GM21737 (cell line): ENCODE data around the gene BRD3OS.

Experiments used
- ATAC-seq: cut with Tn5 transposase; IDR thresholded peaks from one replicate; pipeline ENCODE4 v1.9.1; 2021; ENCODE audit warnings: mild to moderate bottlenecking, moderate library complexity; ENCODE audit not compliant: unreplicated experiment

Gene BRD3OS

DNA sequence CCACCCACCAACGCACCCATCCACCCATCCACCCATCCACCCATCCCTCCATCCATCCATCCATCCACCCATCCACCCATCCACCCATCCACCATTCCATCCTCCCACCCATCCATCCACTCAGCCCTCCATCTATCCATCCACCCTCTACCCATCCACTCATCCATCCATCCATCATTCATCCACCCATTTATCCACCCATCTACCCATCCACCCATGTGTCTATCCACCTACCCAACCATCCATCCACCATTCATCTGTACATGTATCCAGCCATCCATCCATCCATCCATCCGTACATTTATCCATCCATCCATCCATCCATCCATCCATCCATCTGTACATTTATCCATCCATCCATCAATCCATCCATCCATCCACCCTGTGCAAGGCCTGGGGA lies 22.0 kb upstream of the BRD3OS start:
- no peak for ATAC-seq

DNA sequence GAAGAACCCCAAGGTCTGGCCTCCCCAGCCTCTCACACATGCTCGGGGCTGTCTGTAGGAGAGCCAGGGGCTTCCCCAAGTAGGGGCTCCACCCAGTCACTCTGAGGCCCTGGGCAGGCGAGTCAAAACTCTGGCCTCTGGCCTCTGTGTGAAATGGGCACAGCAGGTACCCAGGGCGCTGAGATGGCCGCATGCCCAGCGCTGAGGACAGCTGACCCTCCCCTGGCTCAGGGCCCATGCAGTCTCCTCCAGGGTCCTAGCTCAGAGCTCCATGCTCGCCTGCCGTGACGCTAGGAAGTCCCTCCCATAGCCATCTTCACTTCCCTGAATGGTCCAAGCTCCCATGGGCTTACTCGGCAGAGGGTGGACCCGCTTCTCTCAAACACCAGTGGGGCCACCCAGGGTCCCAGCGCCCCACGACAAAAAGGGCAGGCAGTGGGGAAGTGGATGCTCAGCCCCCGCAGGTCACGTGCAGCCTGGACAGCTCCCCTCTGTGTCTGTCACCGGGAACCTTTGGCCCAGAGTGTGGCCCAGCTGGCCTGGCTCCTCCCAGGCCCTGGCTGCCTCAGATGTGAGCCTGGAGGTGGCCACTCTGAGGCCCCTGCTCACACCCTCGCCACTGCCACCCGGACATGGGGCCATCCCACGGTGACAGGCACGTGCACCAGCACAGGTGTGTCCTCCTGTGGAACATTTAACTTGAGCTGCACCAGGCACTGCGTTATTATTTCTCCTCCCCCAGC lies 21.0 kb upstream of the BRD3OS start:
- ATAC-seq: no peak

GRCh38 chr9:134004881-134005280 lies 20.4 kb upstream of the BRD3OS start:
- no peak for ATAC-seq

GRCh38 chr9:134005381-134005780 lies 19.9 kb upstream of the BRD3OS start:
- no peak for ATAC-seq

DNA sequence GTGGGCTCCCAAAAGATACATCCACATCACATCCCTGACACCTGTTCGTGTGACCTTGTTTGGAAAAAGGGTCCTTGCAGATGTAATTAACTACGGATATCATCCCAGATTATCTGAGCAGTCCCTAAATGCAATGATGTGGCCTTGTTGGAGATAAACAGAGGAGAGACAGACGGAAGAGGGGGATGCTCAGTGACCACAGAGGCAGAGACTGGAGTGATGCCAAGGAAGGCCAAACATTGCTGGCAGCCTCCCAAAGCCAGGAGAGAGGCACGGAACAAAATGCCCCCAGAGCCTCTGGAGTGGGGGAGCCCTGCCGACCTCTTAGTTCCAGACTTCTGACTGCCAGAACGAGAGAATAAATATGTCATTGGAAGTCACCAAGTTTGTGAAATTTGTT lies 18.1 kb upstream of the BRD3OS start:
- ATAC-seq: no peak

DNA sequence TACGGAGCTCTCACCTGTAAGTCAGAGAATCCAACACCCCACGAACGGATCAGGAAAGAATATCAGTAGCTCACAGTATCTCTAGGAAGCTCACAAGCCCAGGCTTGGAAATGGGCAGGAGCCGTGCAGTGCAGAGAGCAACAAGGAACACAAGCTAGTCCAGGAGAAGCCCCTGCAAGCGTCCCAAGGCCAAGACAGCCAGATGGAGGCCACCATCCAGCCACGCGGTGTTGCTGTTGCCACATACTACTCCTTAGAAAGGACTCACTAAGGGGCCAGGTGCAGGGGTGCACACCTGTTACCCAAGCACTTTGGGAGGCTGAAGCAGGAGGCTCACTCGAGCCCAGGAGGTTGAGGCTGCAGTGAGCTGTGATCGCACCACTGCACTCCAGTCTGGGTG lies 17.7 kb upstream of the BRD3OS start:
- no peak for ATAC-seq

DNA sequence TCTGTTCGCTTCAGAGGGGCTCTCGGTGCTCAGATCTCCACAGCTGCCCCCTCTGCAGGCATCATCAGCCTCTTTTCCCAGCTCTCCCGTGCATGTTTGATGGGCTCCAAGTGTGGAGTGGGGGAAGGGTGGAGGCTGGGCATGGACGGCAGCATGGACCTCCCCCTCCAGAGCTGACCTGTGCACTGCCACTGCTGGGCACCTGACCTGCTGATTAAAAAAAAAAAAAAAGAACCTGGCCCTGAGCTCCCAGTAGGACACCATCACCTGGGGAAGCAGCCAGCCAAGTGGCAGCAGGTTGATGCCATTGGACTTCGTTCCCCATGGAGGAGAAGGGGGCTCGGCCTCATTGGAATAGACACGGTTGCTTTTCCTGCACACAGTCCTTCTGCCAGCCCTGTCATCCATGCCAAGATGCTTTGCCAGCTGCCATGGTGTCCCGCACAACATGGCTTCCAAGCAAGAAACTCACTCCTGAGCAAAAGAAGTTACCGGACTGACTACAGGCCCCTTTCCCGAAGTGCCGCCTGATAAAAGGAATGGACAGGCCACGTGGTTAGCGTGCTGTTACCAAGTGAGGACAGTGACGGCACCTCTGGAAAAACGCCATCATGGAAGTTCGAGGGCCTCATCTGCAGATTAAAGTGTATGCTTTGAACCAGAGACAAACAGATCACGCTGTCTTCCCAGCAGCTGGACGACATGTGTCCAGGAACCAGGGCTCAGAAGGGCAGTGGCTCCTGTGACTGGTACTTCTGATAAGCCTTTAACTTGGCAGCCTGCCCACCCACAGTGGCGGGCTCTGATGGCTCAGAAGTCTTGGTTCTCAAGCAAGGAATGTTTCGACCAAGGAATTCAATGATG lies 14.7 kb upstream of the BRD3OS start:
- no peak for ATAC-seq

- ATAC-seq: no peak
These were observed 13.9 kb upstream of the BRD3OS start for GRCh38 chr9:134011401-134011800.

GRCh38 chr9:134014946-134015345 lies 10.3 kb upstream of the BRD3OS start:
- ATAC-seq: no peak

- no peak for ATAC-seq
These were observed 978 bp upstream of the BRD3OS start for GRCh38 chr9:134024214-134024792.

DNA sequence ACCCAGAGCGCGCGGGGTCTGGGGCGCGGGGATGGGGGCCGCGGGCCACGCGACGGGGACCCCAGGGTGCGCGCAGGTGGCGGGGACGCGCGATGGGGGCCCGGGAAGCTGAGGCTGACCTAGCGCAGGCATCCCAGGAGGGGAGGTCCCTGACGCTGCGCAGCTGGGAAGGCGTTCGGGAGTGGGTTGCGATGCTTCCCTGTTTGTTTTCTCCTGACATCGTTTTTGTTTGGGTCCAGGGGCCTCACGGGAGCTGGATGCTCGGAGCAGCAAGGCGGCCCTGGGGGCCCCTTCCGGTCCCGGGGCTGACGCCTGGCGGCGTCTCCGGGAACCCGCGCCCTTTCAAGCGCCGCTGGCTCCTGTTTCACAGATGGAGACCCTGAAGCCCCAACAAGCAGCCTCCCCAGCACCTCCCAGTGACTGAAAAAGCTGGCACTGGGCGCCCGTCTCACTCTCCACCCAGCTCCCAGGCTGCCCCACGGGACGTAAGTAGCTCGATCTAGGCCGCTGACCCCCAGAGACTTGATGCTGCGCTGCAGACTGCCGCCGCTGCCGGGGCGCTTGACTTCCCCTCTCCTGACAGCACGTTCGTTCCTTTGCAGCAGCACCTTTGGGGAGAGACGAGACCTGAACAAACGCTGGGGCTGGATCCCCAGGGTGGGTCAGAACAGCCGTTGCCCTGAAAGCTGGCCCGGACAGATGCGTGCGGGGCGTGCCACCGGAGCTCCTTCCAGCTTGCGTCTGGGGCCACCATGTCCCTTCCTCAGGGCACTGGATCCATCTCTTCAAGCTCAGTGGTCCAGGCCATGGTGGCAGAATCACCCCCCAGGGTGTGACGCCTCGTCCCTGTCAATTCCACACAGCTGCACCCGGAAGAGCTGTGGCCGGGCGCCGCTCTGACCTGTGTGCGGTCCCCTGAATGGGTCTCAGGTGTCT lies 593 bp downstream of the BRD3OS start:
- ATAC-seq: peak; percentile 39

GRCh38 chr9:134026581-134026980 lies 1.3 kb downstream of the BRD3OS start:
- no peak for ATAC-seq

GRCh38 chr9:134026981-134027380 lies 1.7 kb downstream of the BRD3OS start:
- ATAC-seq: no peak

DNA sequence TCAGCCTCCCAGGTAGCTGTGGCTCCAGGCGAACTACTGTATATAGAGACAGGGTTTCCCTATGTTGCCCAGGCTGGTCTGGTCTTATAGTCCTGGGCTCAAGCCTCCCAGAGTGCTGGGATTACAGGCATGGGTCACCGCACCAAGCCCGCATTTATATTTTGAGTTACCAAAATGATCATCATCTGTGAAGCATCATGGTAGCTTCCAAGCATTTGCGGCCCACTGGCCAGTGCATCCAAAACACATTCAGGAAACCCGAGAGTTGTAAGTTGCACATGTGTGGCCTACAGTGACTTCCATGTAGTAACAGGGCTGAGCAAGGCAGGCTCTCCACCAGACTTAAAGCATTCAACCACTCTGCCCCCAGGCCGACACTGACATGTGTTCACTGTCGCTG lies 2.3 kb downstream of the BRD3OS start:
- no peak for ATAC-seq

DNA sequence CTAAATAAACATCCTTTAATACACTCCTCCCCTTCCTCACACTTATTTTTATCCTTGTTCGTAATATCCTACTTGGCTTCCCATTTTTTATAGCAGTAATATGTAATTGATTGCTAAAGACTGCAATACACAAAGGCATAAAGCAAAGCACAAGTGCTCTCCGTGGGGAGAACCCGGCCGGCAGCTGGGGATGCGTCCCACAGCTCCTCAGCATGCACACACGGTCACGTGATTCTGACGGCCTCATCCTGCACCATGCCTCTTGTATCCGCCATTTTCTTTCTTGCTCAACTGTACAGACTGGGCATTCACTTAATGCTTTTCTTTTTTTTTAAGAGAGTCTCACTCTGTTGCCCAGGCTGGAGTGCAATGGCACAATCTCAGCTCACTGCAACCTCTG lies 2.8 kb downstream of the BRD3OS start:
- no peak for ATAC-seq

GRCh38 chr9:134028575-134029247 lies 3.4 kb downstream of the BRD3OS start:
- ATAC-seq: no peak

DNA sequence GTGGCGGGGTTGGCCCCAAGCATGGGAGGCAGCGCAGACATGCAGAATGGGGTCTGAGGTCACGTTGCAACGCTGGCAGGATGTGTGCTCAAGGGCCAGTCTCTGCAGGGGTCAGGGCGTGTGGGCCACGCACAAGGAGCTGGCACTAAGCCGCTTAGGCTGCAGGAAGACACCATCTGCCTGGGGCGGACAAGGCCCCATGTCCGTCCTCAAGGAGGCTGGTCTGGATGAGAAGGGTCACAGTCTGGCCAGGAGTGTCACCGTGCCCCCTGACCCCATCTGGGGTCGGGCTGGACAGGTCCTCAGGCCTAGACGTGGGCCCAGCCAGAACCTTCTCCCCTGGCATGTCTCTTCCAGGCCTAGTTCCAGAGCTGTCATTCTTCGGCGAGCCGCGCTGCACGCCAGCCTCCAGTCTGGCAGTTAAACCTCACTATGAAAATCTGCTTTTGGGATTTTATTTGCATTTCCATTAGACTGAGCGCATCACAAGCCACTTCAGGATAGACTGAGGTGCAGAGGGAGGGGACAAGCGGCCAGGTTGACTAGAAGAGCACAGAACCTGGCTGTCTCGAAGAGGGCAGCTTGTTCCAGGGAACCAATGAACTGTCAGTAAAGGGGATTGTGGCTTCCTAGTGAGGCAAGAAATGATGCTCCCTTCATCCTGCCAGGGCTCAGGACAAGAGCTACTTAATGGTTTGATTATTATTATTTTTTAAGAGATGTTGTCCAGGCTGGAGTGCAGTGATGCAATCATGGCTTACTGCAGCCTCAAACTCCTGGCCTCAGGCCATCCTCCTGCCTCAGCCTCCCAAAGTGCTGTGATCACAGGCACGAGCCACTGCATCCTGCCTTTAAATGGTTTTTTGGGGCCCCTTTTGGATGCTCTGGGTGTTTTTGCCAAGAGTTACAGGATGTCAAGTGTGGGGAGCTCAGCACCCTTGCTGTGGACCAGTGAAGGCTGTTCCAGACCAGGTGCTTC lies 4.3 kb downstream of the BRD3OS start:
- no peak for ATAC-seq

DNA sequence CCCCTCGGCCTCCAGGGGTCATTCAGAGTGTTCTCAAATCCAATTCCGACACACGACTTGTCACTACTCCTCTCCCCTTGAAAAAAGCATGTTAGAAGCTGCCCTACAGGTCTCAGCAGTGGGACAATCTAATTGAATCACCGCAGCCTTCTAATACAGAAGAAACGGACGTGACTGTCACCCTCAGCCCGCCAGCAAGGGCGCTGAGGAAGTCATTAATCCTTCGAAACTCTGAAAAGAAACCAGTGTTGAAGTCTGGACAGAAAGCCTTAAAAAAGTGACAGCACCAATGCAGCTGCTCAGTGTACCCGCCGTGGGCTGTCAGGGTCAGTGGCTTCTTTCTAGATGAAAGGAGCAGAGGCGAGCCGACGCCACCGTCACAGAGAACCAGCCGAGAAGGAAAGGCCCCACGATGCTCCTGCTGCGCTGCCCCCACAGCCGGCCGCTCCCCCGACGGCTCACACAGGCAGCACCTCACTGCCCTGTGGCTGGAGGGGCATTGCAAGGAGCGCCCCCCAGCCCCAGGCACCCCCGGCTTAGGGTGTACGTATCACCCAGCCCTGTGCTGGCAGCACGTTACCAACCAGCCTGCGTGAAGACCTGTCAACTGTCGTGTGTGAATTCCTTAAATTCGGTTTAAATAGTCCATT lies 5.7 kb downstream of the BRD3OS start:
- no peak for ATAC-seq

DNA sequence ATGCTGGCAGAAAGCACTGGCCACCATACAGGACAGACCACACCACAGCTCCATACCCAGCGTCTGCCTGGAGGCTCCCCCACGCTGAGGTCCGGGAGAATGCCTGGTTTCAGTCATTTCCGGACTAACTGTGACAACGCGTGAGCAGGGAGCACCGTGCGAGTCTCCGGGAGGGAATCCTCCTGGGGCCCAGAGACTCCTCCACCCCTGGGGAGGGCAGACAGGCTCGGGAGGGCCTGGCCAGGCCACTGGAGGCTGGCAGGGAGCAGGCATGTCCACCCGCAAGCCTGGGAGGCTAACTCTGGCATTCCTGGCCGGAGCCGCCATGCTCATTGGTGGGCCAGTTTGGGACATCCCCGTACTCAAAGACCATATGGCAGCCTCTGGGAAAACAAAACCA lies 6.5 kb downstream of the BRD3OS start:
- ATAC-seq: no peak
